Left lung (tissue), 10 donors: Measurements from ENCODE around the gene CACNA1C. TPM values are rescaled to one million over a fixed set of nuclear protein-coding genes. Genes with fewer than 3 reads are reported as not detected.
A peak's percentile ranks its signal among the peaks of the same experiment; 100 is the strongest.

Source experiments
- ATAC-seq: fragments of 200-7000 bp; cut with Tn5 transposase; one replicate; pipeline ENCODE4 v1.9.1; 2020; ENCODE audit warnings: moderate library complexity
- DNase-seq, 4 donors: peaks; one replicate each; pipeline ENCODE4 v3.0.0-alpha.2; 2013 to 2020
- H3K27ac ChIP-seq, 2 donors: fragments of 200-600 bp; sonication (generic) in 1 of 2; one replicate each; pipeline versions ENCODE4 v1.5.0 to v1.8.0; 2020 to 2021
- H3K27me3 ChIP-seq, 2 donors: fragments of 200-600 bp; sonication (generic) in 1 of 2; one replicate each; pipeline versions ENCODE4 v1.5.0 to v1.8.0; 2020 to 2021
- H3K36me3 ChIP-seq, 2 donors: fragments of 200-600 bp; sonication (generic) in 1 of 2; one replicate each; pipeline versions ENCODE4 v1.5.0 to v1.8.0; 2020 to 2021
- H3K4me1 ChIP-seq, 2 donors: fragments of 200-600 bp; one replicate each; pipeline ENCODE4 v1.8.0; 2021
- H3K4me3 ChIP-seq, 2 donors: fragments of 200-600 bp; sonication (generic) in 1 of 2; one replicate each; pipeline versions ENCODE4 v1.5.0 to v1.8.0; 2020 to 2021; ENCODE audit warnings: mild to moderate bottlenecking in 1 of 2
- H3K9me3 ChIP-seq, 2 donors: fragments of 200-600 bp; sonication (generic) in 1 of 2; one replicate each; pipeline versions ENCODE4 v1.5.0 to v1.8.0; 2020 to 2021
- intact Hi-C, 2 donors: fragments of 100-400 bp; cut with DNase I; formaldehyde crosslinking; loops; one replicate each; pipeline versions ENCODE4 v1.11.2 to v1.14.2; 2022
- polyA plus RNA-seq, 6 donors: library from polyadenylated mRNA; unstranded; fragments of 120-200 nt; gene quantifications; one replicate each; pipeline ENCODE4 v1.2.1, GENCODE V29; 2013; ENCODE audit not compliant: insufficient read length in 6 of 6
- total RNA-seq, 2 donors: library from RNA; stranded (reverse); fragmentation: NEBNext Ultra II Directional; extraction: Animal tissue kit (Norgen Biotek cat#: 25700); gene quantifications; one replicate each; pipeline ENCODE4 v1.2.1, GENCODE V29; 2021
- TF ChIP-seq, protein P1 (sequence below), 2 donors: fragments of 200-600 bp; sonication (generic) in 1 of 2; IDR thresholded peaks; one replicate each; pipeline versions ENCODE4 v1.5.0 to v1.8.0; 2021; ENCODE audit warnings: antibody characterized with exemption in 2 of 2
- donor health status: DM: no; HTN: yes; CAD: no.
- donor health status: DM: no; HTN: no; CAD: no.

The CACNA1C gene
- total and polyA plus RNA-seq, 8 donors, result 11.9 to 21.9 (median 14.2) TPM

DNA sequence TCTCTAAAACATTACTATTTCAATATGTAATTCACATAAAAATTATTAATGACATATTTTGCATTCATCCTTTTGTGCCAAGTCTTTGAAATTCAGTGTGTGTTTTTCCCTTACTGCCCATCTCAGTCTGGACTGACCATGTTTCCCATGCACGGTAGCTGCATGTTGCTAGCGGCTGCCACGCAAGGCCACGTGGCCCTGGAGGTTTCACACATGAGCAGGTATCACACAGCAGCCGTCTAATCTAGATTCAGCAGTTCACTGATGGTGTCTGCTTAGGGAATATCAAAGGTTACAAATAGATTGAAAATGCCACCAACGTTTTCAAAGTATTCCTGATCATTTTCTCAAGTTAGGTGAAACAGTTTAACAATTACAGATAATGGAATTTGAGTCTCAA lies 507.1 kb downstream of the CACNA1C start:
- H3K4me1 ChIP-seq, result peaks cover 0 to 5% of the 10 kb centered on the region in 2 donors
- H3K4me3 ChIP-seq, result no peak overlapping the region
- no peaks in the 10 kb centered on the region for H3K27me3 ChIP-seq
- no peaks in the 10 kb centered on the region for H3K36me3 ChIP-seq
- TF ChIP-seq, protein P1, sequence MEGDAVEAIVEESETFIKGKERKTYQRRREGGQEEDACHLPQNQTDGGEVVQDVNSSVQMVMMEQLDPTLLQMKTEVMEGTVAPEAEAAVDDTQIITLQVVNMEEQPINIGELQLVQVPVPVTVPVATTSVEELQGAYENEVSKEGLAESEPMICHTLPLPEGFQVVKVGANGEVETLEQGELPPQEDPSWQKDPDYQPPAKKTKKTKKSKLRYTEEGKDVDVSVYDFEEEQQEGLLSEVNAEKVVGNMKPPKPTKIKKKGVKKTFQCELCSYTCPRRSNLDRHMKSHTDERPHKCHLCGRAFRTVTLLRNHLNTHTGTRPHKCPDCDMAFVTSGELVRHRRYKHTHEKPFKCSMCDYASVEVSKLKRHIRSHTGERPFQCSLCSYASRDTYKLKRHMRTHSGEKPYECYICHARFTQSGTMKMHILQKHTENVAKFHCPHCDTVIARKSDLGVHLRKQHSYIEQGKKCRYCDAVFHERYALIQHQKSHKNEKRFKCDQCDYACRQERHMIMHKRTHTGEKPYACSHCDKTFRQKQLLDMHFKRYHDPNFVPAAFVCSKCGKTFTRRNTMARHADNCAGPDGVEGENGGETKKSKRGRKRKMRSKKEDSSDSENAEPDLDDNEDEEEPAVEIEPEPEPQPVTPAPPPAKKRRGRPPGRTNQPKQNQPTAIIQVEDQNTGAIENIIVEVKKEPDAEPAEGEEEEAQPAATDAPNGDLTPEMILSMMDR (IDR thresholded peaks at IDR 0.05), result no peak
- H3K9me3 ChIP-seq, result no peaks in the 10 kb centered on the region
- intact Hi-C loops, result no loop called here
- H3K27ac ChIP-seq, result no peak overlapping the region
- no peak for DNase-seq
- no peak for ATAC-seq

DNA sequence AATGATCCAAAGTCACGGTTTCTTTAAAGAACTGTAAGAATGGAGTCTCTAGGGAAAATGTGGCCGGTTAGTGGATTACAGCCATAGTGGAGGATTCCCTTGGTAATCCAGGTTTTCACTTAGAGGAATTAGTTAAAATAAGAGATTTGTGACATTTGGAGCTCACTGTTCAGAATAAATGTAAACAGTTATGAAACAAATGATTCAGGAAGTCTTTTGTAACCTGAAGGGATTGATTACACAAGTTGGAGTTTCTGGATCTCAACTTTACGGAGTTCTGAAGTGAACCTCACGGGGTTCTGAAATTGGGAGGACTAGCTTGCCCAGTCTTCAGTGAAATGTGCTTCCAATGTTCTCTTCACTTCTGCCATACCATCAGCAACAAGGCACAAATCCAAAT lies 507.6 kb downstream of the CACNA1C start:
- TF ChIP-seq, protein P1 (IDR thresholded peaks at IDR 0.05), result no peak
- H3K27me3 ChIP-seq, result no peaks in the 10 kb centered on the region
- intact Hi-C loops, result no loop called here
- H3K9me3 ChIP-seq, result no peaks in the 10 kb centered on the region
- no peak for DNase-seq
- no peaks in the 10 kb centered on the region for H3K36me3 ChIP-seq
- ATAC-seq, result no peak
- H3K4me1 ChIP-seq, result peaks cover 0 to 5% of the 10 kb centered on the region in 2 donors
- H3K4me3 ChIP-seq, result no peak overlapping the region
- H3K27ac ChIP-seq, result no peak overlapping the region

DNA sequence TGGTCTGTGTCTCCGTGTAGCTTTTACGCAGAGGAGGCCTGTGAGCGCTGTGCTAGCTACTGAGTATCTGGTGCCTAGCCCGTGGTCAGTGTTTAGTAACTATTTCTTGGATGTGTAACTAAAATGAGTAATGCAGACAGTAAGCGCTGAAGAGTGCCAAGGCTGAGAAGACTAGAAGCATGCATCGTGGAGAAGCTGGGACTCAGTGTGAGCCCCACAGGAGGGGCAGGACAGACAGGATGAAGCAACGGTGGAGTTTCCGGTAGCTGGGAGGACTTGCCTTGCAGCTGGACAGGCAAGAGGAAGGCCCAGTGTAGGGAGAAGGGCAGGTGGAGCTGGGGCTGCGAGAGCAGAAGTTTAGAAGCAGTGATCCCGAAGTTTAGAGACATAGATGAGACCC lies 508.6 kb downstream of the CACNA1C start:
- H3K4me1 ChIP-seq, result peaks cover 0 to 5% of the 10 kb centered on the region in 2 donors
- intact Hi-C loops, result no loop called here
- DNase-seq, result no peak
- no peaks in the 10 kb centered on the region for H3K36me3 ChIP-seq
- TF ChIP-seq, protein P1 (IDR thresholded peaks at IDR 0.05), result no peak
- peak; percentile 25 for ATAC-seq
- H3K4me3 ChIP-seq, result no peak overlapping the region
- H3K27ac ChIP-seq, result no peak overlapping the region
- no peaks in the 10 kb centered on the region for H3K27me3 ChIP-seq
- no peaks in the 10 kb centered on the region for H3K9me3 ChIP-seq

DNA sequence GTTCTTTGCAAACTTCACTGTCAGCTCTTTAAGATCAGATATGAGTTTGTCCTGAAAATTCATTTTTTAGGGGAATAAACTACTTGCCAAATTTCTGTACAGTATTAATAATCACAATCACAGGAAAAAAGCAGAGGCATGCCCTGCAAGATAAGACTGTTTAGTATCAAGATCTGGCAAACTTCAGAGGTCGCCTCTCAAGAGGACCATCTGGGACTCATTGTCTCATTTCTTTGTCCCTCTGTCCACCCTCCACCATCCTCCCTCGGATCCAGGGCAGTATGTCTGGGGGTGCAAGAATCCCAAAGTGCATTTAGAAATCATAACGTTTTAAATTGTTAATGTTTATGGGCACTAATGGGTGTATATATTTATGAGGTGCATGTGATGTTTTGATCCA lies 509.6 kb downstream of the CACNA1C start:
- intact Hi-C loops, result no loop called here
- ATAC-seq (no peak), DNase-seq (no peak)
- H3K36me3 ChIP-seq, result no peaks in the 10 kb centered on the region
- H3K4me1 ChIP-seq, result peaks cover 0 to 5% of the 10 kb centered on the region in 2 donors
- no peaks in the 10 kb centered on the region for H3K9me3 ChIP-seq
- TF ChIP-seq, protein P1 (IDR thresholded peaks at IDR 0.05), result no peak
- H3K27me3 ChIP-seq, result no peaks in the 10 kb centered on the region
- no peak overlapping the region for H3K4me3 ChIP-seq
- H3K27ac ChIP-seq, result no peak overlapping the region

DNA sequence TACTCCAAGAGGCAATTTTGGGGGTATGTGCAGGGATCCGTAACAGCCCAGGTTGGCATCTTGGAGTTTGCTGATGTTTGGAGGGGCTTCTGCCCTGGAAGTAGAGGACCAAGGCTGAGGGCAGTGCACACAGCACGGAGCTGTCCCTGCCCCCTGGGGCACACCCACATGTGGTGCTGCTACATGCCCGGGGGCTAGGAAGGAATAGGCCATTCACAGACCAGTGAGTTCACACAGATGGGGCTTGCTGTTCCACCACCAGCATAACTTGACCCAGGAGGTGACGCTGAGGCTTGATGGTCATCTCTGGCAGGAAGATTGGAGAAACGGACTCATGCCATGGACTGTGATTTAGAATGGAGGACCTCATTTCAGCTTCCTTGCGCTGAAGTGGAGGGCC lies 510.9 kb downstream of the CACNA1C start:
- TF ChIP-seq, protein P1 (IDR thresholded peaks at IDR 0.05), result no peak
- DNase-seq (no peak), ATAC-seq (no peak)
- no peak overlapping the region for H3K27ac ChIP-seq
- H3K27me3 ChIP-seq, result no peaks in the 10 kb centered on the region
- no peaks in the 10 kb centered on the region for H3K36me3 ChIP-seq
- intact Hi-C loops, result no loop called here
- H3K4me1 ChIP-seq, result peaks cover 0 to 5% of the 10 kb centered on the region in 2 donors
- H3K4me3 ChIP-seq, result no peak overlapping the region
- no peaks in the 10 kb centered on the region for H3K9me3 ChIP-seq
